K562 (cell line): ENCODE results near the gene PARS2. TPM values are rescaled to one million over a fixed set of nuclear protein-coding genes. Genes with fewer than 3 reads are reported as not detected.

Experiments
- CHD2 ChIP-seq: IDR thresholded peaks from 2 replicates; pipeline ENCODE4 v1.6.1; 2011; ENCODE audit warnings: low read depth, low read length
- MCM3 ChIP-seq: fragments of 450-650 bp; IDR thresholded peaks from 2 replicates; pipeline ENCODE4 v1.6.1; 2016
- PML ChIP-seq: IDR thresholded peaks from 2 replicates; pipeline ENCODE4 v1.6.1; 2012; ENCODE audit warnings: low read length, inconsistent platforms
- POLR2H ChIP-seq: IDR thresholded peaks from 2 replicates; pipeline ENCODE4 v1.6.1; 2016; ENCODE audit warnings: missing genetic modification characterization, low read depth, mild to moderate bottlenecking, control low read depth, missing compliant biosample characterization, moderate library complexity
- RAD21 ChIP-seq, 2 experiments: fragments of 250-450 bp in 1 of 2; fragments of 450-650 bp in 1 of 2; sonication (Bioruptor Pico) in 1 of 2; formaldehyde crosslinking in 1 of 2; IDR thresholded peaks in 1 of 2; conservative IDR thresholded peaks in 1 of 2; 2 replicates each; pipeline versions ENCODE4 v1.4.0 to v1.8.0; 2020 to 2022; ENCODE audit warnings: mild to moderate bottlenecking in 2 of 2, moderate library complexity in 1 of 2
- RBM17 ChIP-seq: fragments of 200-400 bp; formaldehyde crosslinking; IDR thresholded peaks from 2 replicates; pipeline ENCODE4 v1.6.1; 2017; ENCODE audit warnings: low read depth, mild to moderate bottlenecking, low read length, borderline replicate concordance
- STAT6 ChIP-seq: sonication (generic); formaldehyde crosslinking; IDR thresholded peaks from 2 replicates; pipeline ENCODE4 v1.8.1; 2023; ENCODE audit warnings: mild to moderate bottlenecking, missing genetic modification reagents
- USF1 ChIP-seq: sonication (generic); formaldehyde crosslinking; IDR thresholded peaks from 2 replicates; pipeline ENCODE4 v1.9.0; 2022; ENCODE audit warnings: mild to moderate bottlenecking, missing genetic modification reagents
- ZNF121 ChIP-seq: sonication (generic); formaldehyde crosslinking; conservative IDR thresholded peaks from 2 replicates; pipeline ENCODE4 v1.8.0; 2022; ENCODE audit warnings: missing genetic modification reagents
- ZNF23 ChIP-seq: fragments of 250-450 bp; sonication (Bioruptor Pico); IDR thresholded peaks from 2 replicates; pipeline ENCODE4 v1.4.0; 2020; ENCODE audit warnings: mild to moderate bottlenecking
- ZNF324 ChIP-seq: fragments of 250-450 bp; sonication (Bioruptor Pico); IDR thresholded peaks from 2 replicates; pipeline ENCODE4 v1.4.0; 2020; ENCODE audit warnings: mild to moderate bottlenecking
- ZNF695 ChIP-seq: fragments of 450-650 bp; formaldehyde crosslinking; IDR thresholded peaks from 2 replicates; pipeline ENCODE4 v1.4.0; 2020; ENCODE audit warnings: mild to moderate bottlenecking, moderate library complexity
- ZNF76 ChIP-seq: fragments of 250-450 bp; sonication (Bioruptor Pico); IDR thresholded peaks from 2 replicates; pipeline ENCODE4 v1.4.0; 2020; ENCODE audit warnings: mild to moderate bottlenecking, moderate library complexity, borderline replicate concordance
- ZNF77 ChIP-seq: fragments of 250-450 bp; sonication (Bioruptor Pico); IDR thresholded peaks from 2 replicates; pipeline ENCODE4 v1.5.0; 2020
- polyA plus RNA-seq, 8 experiments: library from polyadenylated mRNA; depleted of rRNA in 4 of 8; stranded (reverse) in 5 of 8; unstranded in 3 of 8; fragments of >200 nt; fragmentation: Nextera tagmentation in 2 of 8; fragmentation: Illumina TruSeq in 1 of 8; extraction: Ambion mirVana in 2 of 8; extraction: Trizol in 1 of 8; gene quantifications; 2 replicates each; pipeline versions ENCODE4 v1.2.1 to v1.2.3, GENCODE V29; 2011 to 2014; ENCODE audit warnings: inconsistent platforms in 1 of 8, missing spikeins in 1 of 8
- total RNA-seq, 7 experiments: library from RNA; depleted of rRNA in 6 of 7; stranded (reverse); fragments of >200 nt in 6 of 7; fragmentation: Illumina TruSeq in 2 of 7; extraction: Trizol in 2 of 7; gene quantifications; 2 replicates each; pipeline versions ENCODE4 v1.2.1 to v1.2.3, GENCODE V29; 2011 to 2021; ENCODE audit warnings: low replicate concordance in 1 of 7
- TF ChIP-seq, protein P1 (sequence below), 2 experiments: IDR thresholded peaks in 1 of 2; conservative IDR thresholded peaks in 1 of 2; 2 replicates each; pipeline ENCODE4 v1.6.1; 2016; ENCODE audit warnings: low read depth in 2 of 2, mild to moderate bottlenecking in 1 of 2, missing compliant biosample characterization in 1 of 2, missing genetic modification characterization in 1 of 2, moderate library complexity in 1 of 2
- TF ChIP-seq, protein P2 (sequence below): sonication (generic); formaldehyde crosslinking; IDR thresholded peaks from 2 replicates; pipeline ENCODE4 v1.8.0; 2022; ENCODE audit warnings: mild to moderate bottlenecking, missing genetic modification reagents

PARS2 gene
- total and polyA plus RNA-seq, 9 of the 15 experiments (the other 6 are each of a cell fraction or from before 2014, with no cell fraction given) = 6.3 to 12.4 (median 7.9) TPM

DNA sequence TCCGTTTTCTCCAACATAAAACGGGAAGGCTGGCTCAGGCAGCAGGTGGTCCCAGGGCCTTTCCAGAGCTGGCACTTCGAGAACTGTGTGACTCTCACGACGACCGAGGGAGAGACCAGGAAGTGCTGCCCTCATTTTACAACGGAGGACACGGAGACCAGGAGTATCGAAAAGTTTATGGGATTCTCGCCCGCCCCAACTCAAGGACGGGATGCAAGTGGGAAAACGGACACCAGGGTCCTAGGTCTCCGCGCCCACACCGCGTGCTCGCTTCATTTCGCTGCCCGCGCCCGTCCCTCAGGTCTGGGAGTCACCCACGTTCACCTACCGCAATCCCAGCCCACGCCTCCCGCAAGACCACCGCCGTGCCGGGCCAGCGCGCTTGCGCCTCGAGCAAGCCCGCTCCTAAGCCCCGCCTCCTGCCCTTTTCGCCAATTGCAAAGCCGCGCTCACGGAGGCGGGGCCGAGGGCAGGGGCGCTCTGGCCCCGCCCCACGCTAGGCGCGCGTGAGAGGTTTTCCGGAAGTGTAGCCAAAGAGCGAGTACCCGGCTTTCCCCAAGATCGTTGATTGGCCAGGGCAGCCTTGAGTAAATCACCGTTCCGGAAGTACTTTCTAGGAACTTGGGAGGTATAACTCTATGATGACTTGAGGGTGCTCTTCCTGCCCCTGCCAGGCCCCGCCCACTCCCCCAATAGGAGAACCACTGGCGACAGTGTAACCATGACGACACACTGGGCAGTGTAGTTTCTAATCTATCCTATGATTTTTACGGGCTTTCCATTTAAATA lies at the start of gene PARS2 (continued):
- TF ChIP-seq, protein P1, sequence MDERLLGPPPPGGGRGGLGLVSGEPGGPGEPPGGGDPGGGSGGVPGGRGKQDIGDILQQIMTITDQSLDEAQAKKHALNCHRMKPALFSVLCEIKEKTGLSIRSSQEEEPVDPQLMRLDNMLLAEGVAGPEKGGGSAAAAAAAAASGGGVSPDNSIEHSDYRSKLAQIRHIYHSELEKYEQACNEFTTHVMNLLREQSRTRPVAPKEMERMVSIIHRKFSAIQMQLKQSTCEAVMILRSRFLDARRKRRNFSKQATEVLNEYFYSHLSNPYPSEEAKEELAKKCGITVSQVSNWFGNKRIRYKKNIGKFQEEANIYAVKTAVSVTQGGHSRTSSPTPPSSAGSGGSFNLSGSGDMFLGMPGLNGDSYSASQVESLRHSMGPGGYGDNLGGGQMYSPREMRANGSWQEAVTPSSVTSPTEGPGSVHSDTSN (CRISPR knock-in tag; IDR thresholded peaks at IDR 0.05; ENCODE audit: low read depth) = no peak
- TF ChIP-seq, protein P1 (tag; conservative IDR thresholded peaks at IDR 0.05; ENCODE audit: low read depth) = no peak; the same call in 1 of the 2 replicates
- no peak; the same call in 1 of the 2 replicates for TF ChIP-seq USF1 (CRISPR knock-in tag)
- TF ChIP-seq MCM3 = no peak
- TF ChIP-seq ZNF77 = no peak
- TF ChIP-seq ZNF23 (CRISPR knock-in tag) = 0 out of 2 replicates have a peak, but pooled peaks have one; percentile 29
- TF ChIP-seq ZNF121 (CRISPR knock-in tag) = no peak
- TF ChIP-seq ZNF324 (CRISPR knock-in tag) = no peak
- TF ChIP-seq, protein P2, sequence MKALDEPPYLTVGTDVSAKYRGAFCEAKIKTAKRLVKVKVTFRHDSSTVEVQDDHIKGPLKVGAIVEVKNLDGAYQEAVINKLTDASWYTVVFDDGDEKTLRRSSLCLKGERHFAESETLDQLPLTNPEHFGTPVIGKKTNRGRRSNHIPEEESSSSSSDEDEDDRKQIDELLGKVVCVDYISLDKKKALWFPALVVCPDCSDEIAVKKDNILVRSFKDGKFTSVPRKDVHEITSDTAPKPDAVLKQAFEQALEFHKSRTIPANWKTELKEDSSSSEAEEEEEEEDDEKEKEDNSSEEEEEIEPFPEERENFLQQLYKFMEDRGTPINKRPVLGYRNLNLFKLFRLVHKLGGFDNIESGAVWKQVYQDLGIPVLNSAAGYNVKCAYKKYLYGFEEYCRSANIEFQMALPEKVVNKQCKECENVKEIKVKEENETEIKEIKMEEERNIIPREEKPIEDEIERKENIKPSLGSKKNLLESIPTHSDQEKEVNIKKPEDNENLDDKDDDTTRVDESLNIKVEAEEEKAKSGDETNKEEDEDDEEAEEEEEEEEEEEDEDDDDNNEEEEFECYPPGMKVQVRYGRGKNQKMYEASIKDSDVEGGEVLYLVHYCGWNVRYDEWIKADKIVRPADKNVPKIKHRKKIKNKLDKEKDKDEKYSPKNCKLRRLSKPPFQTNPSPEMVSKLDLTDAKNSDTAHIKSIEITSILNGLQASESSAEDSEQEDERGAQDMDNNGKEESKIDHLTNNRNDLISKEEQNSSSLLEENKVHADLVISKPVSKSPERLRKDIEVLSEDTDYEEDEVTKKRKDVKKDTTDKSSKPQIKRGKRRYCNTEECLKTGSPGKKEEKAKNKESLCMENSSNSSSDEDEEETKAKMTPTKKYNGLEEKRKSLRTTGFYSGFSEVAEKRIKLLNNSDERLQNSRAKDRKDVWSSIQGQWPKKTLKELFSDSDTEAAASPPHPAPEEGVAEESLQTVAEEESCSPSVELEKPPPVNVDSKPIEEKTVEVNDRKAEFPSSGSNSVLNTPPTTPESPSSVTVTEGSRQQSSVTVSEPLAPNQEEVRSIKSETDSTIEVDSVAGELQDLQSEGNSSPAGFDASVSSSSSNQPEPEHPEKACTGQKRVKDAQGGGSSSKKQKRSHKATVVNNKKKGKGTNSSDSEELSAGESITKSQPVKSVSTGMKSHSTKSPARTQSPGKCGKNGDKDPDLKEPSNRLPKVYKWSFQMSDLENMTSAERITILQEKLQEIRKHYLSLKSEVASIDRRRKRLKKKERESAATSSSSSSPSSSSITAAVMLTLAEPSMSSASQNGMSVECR (CRISPR knock-in tag) = peak; percentile 59; the same call in 1 of the 2 replicates
- peak; percentile 63 for TF ChIP-seq CHD2
- no peak for TF ChIP-seq RAD21 (CRISPR knock-in tag; conservative IDR thresholded peaks at IDR 0.05 in 1 of 2, IDR thresholded peaks at IDR 0.05 in 1 of 2)
- TF ChIP-seq RBM17 = no peak
- TF ChIP-seq ZNF695 (CRISPR knock-in tag) = no peak
- peak; percentile 63; the same call in 1 of the 2 replicates for TF ChIP-seq POLR2H (tag)
- 0 out of 2 replicates have a peak, but pooled peaks have one; percentile 56 for TF ChIP-seq ZNF76 (CRISPR knock-in tag)
- TF ChIP-seq STAT6 (CRISPR knock-in tag) = no peak
- peak; percentile 41; the same call in 1 of the 2 replicates for TF ChIP-seq PML
